GM21381 (cell line): ENCODE measurements around the gene MRPS31.

Source experiments
- ATAC-seq: cut with Tn5 transposase; IDR thresholded peaks from one replicate; pipeline ENCODE4 v1.9.1; 2021; ENCODE audit warnings: mild to moderate bottlenecking, moderate library complexity; ENCODE audit not compliant: unreplicated experiment

MRPS31 gene

GRCh38 chr13:40770934-40771618, at the start of gene MRPS31:
Gene MRPS31 (minus strand): TSS chr13:40771190. CDS start chr13:40771136, 54 bp downstream.
- peak; percentile 97 for ATAC-seq

DNA sequence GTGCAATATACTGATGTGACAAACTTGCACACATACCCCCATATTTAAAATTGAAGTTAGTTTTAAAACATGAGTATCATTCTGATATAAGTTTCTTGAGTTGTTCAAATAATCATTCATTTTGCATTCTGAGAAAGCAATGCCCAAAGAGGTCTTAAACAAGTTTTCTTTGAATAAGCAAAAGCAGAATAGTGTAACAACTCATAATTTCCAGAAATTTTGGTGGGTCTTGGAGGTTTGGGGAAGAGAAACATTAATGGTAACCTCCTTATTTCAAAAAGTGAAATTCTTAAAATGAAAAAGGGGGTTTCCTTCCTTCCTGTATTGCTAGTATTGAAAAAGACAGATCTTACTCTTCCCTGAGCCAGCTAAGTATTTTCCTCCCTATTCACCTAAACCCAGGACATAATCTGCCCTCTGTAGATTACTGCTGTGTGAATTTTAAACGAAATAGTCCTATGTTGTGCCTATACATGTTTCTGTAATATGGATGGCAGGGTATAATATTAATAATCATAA, 48.9 kb upstream of the MRPS31 start:
- ATAC-seq, result no peak

GRCh38 chr13:40818926-40819325, 47.9 kb upstream of the MRPS31 start:
- ATAC-seq, result no peak

GRCh38 chr13:40814803-40815202, 43.8 kb upstream of the MRPS31 start:
- no peak for ATAC-seq

DNA sequence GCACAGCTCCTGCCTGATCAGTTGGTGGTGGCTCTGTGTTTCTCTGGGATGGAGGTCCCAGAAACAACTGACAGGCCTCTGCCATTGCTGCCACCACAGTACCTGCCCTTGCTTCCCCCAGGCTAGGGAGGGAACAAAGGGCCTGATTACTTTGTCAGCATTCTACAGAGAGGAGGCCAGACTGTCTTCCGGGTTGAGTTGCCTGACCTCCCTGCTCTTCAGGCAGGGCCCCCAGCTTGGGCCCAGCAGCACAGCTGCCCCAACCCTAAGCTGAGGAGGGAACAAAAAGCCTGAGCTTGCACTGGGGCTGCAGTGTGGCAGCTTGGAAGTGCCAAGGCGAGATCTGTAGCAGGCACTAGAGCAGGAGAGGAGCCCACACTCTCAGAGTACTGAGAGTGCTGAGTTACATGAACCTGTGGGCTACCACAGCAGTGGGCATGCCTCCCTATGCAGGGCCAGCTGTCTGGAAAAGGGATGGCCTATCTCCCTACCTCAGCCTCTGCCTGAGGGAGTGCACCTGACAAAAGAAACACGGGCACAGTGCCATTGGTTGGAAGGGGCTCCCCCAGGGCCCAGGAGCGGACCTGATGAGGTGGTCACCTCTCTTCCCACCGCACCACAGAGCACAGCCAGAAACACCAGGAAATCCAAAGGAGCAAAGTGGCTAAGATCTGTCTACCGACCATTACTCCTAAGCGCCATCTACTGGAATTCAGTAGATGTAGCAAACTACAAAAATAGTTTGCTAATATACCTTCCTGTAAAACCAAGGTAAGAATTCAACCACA, 42.9 kb upstream of the MRPS31 start:
- ATAC-seq, result no peak

DNA sequence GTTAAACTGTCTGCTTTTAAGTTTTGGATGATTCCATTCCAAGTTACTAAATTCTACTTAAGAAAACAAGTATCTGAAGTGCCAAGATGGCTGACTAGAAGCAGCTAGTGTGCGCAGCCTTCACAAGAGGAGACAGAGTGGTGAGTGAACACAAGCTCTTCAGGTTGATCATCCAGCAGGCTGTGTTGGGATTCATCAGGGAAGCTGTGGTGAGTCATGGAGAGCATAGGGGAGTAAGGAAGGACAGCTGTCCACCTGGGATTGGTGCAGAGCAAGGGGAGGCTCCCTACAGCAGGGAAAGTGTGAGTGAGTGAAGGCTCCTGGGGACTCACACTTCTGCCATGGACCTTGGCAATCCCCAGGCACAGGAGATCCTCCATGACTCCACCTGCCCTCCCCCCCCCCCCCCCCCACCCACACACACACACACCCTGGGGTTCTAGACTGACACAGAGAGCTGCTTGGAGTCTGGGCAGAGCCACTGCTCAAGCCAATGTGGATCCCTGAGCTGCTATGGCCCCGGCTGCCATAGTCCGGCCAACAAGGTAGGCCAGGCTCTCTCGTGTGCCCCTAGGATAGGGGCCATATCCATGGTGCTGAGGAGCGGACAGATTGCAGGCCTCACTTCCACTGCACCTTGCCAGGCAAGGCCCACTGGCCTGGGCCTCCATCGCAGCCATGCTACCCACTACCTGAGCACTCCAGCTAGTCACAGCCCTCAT, 41.9 kb upstream of the MRPS31 start:
- no peak for ATAC-seq

DNA sequence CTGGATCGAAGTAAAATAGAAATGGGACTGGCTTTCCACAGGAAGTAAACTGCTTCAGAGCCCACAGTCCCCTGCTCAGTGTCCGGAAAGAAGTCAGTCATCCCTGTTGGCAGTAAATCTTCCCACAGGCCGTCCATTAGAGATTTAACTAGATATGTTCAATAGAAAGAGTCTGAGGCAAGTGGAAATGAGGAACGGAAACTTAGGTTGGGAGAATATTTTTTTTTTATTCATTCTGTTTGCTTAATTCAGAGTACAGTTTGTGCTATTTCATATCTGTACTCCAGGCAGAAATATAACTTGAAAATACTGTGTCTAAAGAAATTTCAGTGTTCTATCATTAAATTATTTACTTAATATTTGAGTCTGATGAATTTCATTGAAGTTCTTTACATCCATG, 41.1 kb upstream of the MRPS31 start:
- ATAC-seq, result no peak

- ATAC-seq, result no peak
Observed at GRCh38 chr13:40809471-40809870, 38.5 kb upstream of the MRPS31 start.

DNA sequence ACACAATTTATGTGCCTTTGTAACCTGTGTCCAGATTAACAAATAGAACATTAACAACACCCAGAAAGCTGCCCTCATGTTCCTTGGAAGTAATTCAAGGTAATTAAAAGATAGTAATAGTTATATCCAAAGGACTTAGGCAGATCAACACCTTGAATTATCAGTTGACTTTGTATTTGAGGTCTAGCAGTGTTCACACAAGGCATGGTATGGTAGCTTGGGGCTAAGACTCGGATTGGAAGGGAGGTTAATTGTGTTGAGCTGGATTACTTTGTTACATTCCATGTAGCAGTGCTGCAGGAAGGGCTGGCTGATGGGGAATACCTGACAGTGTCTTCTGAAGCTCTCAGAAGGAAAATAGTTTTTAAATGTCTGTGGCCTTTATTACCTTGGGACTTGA, 35.3 kb upstream of the MRPS31 start:
- no peak for ATAC-seq

DNA sequence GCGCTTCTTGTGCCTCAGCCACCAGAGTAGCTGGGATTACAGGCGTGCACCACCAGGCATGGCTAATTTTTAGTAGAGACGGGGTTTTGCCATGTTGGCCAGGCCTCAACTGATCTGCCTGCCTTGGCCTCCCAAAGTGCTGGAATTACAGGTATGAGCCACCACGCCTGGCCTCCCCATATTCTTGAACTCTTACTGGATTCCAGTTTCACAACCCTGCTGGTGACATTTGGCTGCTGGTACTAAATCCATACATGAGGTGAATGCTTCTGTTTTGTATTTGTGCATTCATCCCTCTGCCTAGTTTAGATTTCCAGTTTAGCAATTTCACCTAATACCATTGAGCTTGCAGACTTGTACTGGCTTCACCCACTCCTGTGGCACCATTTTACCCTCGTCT, 32.3 kb upstream of the MRPS31 start:
- no peak for ATAC-seq

DNA sequence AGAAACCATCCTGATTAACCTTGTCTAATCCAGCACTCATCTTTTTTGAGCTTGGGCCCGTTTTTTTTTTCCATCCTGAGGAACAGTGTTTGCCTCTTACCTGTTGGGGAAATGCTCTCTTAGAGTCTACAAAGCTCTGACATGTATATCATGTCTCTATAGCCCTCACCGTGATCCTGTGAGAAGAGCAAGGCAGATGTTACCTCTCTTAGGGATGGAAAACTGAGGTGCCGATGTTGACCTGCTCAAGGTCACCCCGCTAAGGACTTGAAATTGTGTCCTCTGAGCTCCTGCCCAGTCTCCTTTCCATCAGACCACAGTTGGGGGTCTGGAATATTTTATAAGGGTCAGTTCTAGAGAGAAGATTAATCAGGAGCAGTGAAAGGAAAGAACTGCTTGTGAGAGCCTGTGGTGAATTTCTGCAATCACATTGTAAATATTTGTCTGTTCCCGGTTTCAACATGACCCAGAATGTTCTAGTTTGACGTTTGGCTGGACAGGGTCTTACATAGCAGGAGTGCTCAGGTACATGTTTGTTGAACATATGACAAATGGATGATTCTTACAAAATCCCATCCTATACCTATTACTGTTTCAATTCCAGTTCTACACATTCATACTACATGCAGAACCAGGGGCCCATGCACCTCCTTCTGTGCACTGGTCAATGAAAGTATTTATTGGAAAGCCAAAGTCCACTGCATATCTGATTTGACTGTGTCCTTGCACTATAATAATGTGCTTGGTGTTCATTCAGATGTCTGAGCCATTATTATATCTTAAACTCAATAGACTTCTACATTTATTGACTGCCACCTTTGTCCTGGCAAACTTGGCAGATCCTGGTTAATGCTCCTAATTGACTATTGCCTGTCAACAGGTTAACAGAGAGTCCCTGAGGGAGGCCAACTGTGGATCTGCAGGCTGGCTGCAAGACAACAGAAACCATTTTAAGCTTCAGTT, 30.5 kb upstream of the MRPS31 start:
- ATAC-seq, result no peak

- ATAC-seq, result no peak
Observed at GRCh38 chr13:40800559-40800958, 29.6 kb upstream of the MRPS31 start.

- no peak for ATAC-seq
Observed at GRCh38 chr13:40799508-40799907, 28.5 kb upstream of the MRPS31 start.

GRCh38 chr13:40798380-40798779, 27.4 kb upstream of the MRPS31 start:
- ATAC-seq, result no peak

- no peak for ATAC-seq
Observed at GRCh38 chr13:40796649-40797048, 25.7 kb upstream of the MRPS31 start.

DNA sequence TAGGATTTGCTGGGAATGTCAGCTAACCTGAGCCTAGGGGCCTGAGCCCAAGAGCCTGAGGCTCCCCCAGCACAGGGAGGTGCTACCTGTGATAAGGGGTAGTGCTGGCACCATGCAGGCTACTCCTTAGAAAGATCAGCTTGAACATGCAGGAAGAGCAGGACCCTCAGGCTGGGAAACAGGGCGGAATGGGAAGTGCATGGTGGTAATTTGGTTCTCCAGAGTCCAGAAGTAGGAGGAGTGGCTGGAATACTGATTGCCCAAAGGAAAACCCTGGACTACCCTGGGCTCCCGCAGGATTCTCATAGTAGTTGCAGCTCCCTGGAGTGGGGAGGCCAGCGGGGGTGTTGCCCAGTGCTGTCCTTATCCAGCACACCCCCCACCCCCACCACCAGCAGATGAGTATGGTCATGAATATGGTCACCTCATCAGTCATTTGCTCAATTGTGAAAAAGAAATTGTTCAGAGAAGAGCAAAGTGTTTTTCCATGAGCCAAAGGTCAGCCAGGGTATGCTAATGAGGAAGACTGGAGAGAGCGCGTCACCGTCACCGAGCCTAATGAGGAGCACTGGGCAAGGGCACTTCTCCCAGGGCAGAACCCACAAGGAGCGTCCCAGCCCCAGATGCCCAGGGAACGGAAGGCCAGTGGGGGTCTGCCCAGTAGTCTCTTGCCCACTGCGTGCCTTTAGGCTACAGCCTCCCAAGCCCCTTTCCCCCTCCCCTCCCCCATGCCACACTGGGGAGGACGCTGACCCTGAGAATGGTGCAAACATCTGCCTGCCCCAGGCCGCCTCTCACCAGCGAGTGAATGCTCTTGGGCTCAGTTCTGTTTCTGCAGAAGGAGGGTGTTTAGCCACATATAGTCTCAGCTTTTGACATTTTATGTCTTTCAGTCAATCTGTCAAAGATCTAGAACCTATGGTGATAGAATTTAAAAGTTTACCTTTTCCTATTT, 23.7 kb upstream of the MRPS31 start:
- ATAC-seq, result no peak

DNA sequence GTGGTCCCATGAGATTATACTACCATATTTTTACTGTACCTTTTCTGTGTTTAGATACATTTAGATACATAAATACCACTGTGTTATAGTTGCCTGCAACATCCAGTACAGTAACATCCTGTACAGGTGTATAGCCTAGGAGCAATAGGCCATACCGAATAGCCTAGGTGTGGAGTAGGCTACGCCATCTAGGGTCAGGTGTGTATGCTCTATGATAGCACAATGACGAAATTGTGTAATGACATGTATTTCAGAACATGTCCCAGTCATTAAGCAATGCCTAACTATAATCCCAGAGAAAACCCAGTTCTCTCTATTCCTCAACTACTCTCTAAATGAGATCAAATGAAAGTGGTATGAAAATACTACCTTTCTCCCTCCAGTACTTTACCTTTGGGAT, 22.3 kb upstream of the MRPS31 start:
- ATAC-seq, result no peak

- no peak for ATAC-seq
Observed at GRCh38 chr13:40792284-40793051, 21.5 kb upstream of the MRPS31 start.
